Measurements from ENCODE around the gene LAMC3.

The LAMC3 gene

GRCh38 chr9:131072107-131072870 is 63.3 kb downstream of the LAMC3 start:
- CTCF ChIA-PET: no interaction called here

GRCh38 chr9:131072871-131073237 is 63.9 kb downstream of the LAMC3 start:
- TF ChIP-seq NFRKB (IDR thresholded peaks at IDR 0.05): no peak
- no peak for TF ChIP-seq L3MBTL2 (conservative IDR thresholded peaks at IDR 0.05)
- TF ChIP-seq FOXA1 (IDR thresholded peaks at IDR 0.05): no peak
- no peak for TF ChIP-seq ARNT (IDR thresholded peaks at IDR 0.05)
- no peak for TF ChIP-seq PKNOX1 (IDR thresholded peaks at IDR 0.05)
- no peak for TF ChIP-seq SUZ12 (IDR thresholded peaks at IDR 0.05)
- no peak for TF ChIP-seq LEF1 (IDR thresholded peaks at IDR 0.05; ENCODE audit: borderline replicate concordance)
- no peak for TF ChIP-seq FOXM1 (IDR thresholded peaks at IDR 0.05; ENCODE audit: borderline replicate concordance)
- no peak for TF ChIP-seq CTBP1 (IDR thresholded peaks at IDR 0.05; ENCODE audit: borderline replicate concordance)
- no peak for TF ChIP-seq TARDBP (IDR thresholded peaks at IDR 0.05)
- no peak for TF ChIP-seq ELF4 (IDR thresholded peaks at IDR 0.05)
- no peak for TF ChIP-seq ZNF384 (IDR thresholded peaks at IDR 0.05)
- TF ChIP-seq HDGF (IDR thresholded peaks at IDR 0.05; ENCODE audit: borderline replicate concordance): no peak
- TF ChIP-seq SP1 (IDR thresholded peaks at IDR 0.05): no peak
- TF ChIP-seq BHLHE40 (IDR thresholded peaks at IDR 0.05; ENCODE audit: borderline replicate concordance): no peak
- no peak for TF ChIP-seq FOXK2 (IDR thresholded peaks at IDR 0.05)
- CTCF ChIA-PET: no interaction called here
- POLR2A ChIA-PET: no interaction called here
- no peak for DNase-seq (ENCODE audit: extremely low spot score)

More at GRCh38 chr9:131072107-131072870, 63.3 kb downstream of the LAMC3 start:
- no peak for DNase-seq (ENCODE audit: extremely low spot score)
- POLR2A ChIA-PET: no interaction called here
- TF ChIP-seq FOXK2 (IDR thresholded peaks at IDR 0.05): no peak
- TF ChIP-seq ARNT (IDR thresholded peaks at IDR 0.05): no peak
- no peak for TF ChIP-seq CTBP1 (IDR thresholded peaks at IDR 0.05; ENCODE audit: borderline replicate concordance)
- no peak for TF ChIP-seq FOXA1 (IDR thresholded peaks at IDR 0.05)
- no peak for TF ChIP-seq SUZ12 (IDR thresholded peaks at IDR 0.05)
- no peak for TF ChIP-seq NFRKB (IDR thresholded peaks at IDR 0.05)
- TF ChIP-seq L3MBTL2 (conservative IDR thresholded peaks at IDR 0.05): no peak
- no peak for TF ChIP-seq TARDBP (IDR thresholded peaks at IDR 0.05)
- no peak for TF ChIP-seq BHLHE40 (IDR thresholded peaks at IDR 0.05; ENCODE audit: borderline replicate concordance)
- no peak for TF ChIP-seq FOXM1 (IDR thresholded peaks at IDR 0.05; ENCODE audit: borderline replicate concordance)
- TF ChIP-seq LEF1 (IDR thresholded peaks at IDR 0.05; ENCODE audit: borderline replicate concordance): no peak
- TF ChIP-seq ZNF384 (IDR thresholded peaks at IDR 0.05): no peak
- TF ChIP-seq SP1 (IDR thresholded peaks at IDR 0.05): no peak
- no peak for TF ChIP-seq ELF4 (IDR thresholded peaks at IDR 0.05)
- TF ChIP-seq PKNOX1 (IDR thresholded peaks at IDR 0.05): no peak
- no peak for TF ChIP-seq HDGF (IDR thresholded peaks at IDR 0.05; ENCODE audit: borderline replicate concordance)

GRCh38 chr9:131076347-131077195 is 67.6 kb downstream of the LAMC3 start:
- no peak for DNase-seq (ENCODE audit: extremely low spot score)
- ChIA-PET CTCF (interaction anchor here (0.6 kb wide), 1 partner anchor 9 kb away, joined by 4 read pairs; no protein-coding TSS in a partner anchor), POLR2A (interaction anchor here (0.6 to 1.2 kb wide), 2 partner anchors 48 to 49 kb away, joined by 3 to 5 read pairs; partner anchors contain the start of gene NUP214)
- no peak for TF ChIP-seq FOXA1 (IDR thresholded peaks at IDR 0.05)
- TF ChIP-seq FOXK2 (IDR thresholded peaks at IDR 0.05): no peak
- TF ChIP-seq TARDBP (IDR thresholded peaks at IDR 0.05): no peak
- no peak for TF ChIP-seq CTBP1 (IDR thresholded peaks at IDR 0.05; ENCODE audit: borderline replicate concordance)

GRCh38 chr9:131078427-131079366 is 69.7 kb downstream of the LAMC3 start:
- CTCF ChIA-PET: interaction anchor here (0.9 kb wide), 1 partner anchor 21 kb away, joined by 3 read pairs; no protein-coding TSS in a partner anchor
- no peak for TF ChIP-seq L3MBTL2 (conservative IDR thresholded peaks at IDR 0.05)
- no peak for TF ChIP-seq ARNT (IDR thresholded peaks at IDR 0.05)
- no peak for TF ChIP-seq PKNOX1 (IDR thresholded peaks at IDR 0.05)
- no peak for TF ChIP-seq FOXA1 (IDR thresholded peaks at IDR 0.05)
- no peak for TF ChIP-seq LEF1 (IDR thresholded peaks at IDR 0.05; ENCODE audit: borderline replicate concordance)
- TF ChIP-seq BHLHE40 (IDR thresholded peaks at IDR 0.05; ENCODE audit: borderline replicate concordance): no peak
- no peak for TF ChIP-seq CTBP1 (IDR thresholded peaks at IDR 0.05; ENCODE audit: borderline replicate concordance)
- TF ChIP-seq SUZ12 (IDR thresholded peaks at IDR 0.05): no peak
- no peak for TF ChIP-seq SP1 (IDR thresholded peaks at IDR 0.05)
- TF ChIP-seq ELF4 (IDR thresholded peaks at IDR 0.05): no peak
- no peak for TF ChIP-seq ZNF384 (IDR thresholded peaks at IDR 0.05)
- no peak for TF ChIP-seq FOXK2 (IDR thresholded peaks at IDR 0.05)
- no peak for TF ChIP-seq FOXM1 (IDR thresholded peaks at IDR 0.05; ENCODE audit: borderline replicate concordance)
- TF ChIP-seq HDGF (IDR thresholded peaks at IDR 0.05; ENCODE audit: borderline replicate concordance): no peak
- no peak for DNase-seq (ENCODE audit: extremely low spot score)
- POLR2A ChIA-PET: no interaction called here

GRCh38 chr9:131080589-131080988 is 71.6 kb downstream of the LAMC3 start:
- TF ChIP-seq ELF4 (IDR thresholded peaks at IDR 0.05): no peak
- no peak for TF ChIP-seq SP1 (IDR thresholded peaks at IDR 0.05)
- no peak for TF ChIP-seq PKNOX1 (IDR thresholded peaks at IDR 0.05)
- TF ChIP-seq HDGF (IDR thresholded peaks at IDR 0.05; ENCODE audit: borderline replicate concordance): no peak
- no peak for TF ChIP-seq ZNF384 (IDR thresholded peaks at IDR 0.05)
- no peak for TF ChIP-seq L3MBTL2 (conservative IDR thresholded peaks at IDR 0.05)
- no peak for TF ChIP-seq LEF1 (IDR thresholded peaks at IDR 0.05; ENCODE audit: borderline replicate concordance)
- TF ChIP-seq NFRKB (IDR thresholded peaks at IDR 0.05): no peak
- TF ChIP-seq FOXA1 (IDR thresholded peaks at IDR 0.05): no peak
- no peak for DNase-seq (ENCODE audit: extremely low spot score)
- ChIA-PET POLR2A (no interaction called here), CTCF (no interaction called here)

All from HEK293T (cell line).